ENCODE data around the gene EPHA10. TPM values are rescaled to one million over a fixed set of nuclear protein-coding genes. Genes with fewer than 3 reads are reported as not detected.

Gene EPHA10
- total and polyA plus RNA-seq, 4 donors, result 0.20 to 1.7 (median 0.26) TPM; not detected in 1

- Histone ChIP-seq H3K9ac (ENCODE audit: insufficient read depth in 1 of 2, low read length in 2 of 2) (no peak overlapping the region), H3K9me3 (ENCODE audit: control insufficient read depth in 4 of 4, insufficient read depth in 3 of 4, low read length in 3 of 4) (peaks cover 0 to 6% (median 0%) of the 10 kb centered on the region in 4 donors), H3K27ac (ENCODE audit: low read depth in 1 of 2, low read length in 1 of 2) (no peak overlapping the region), H3K4me3 (no peak overlapping the region), H3K27me3 (ENCODE audit: control insufficient read depth in 3 of 3, insufficient read depth in 3 of 3, low read length in 2 of 3) (peaks cover 15 to 66% (median 25%) of the 10 kb centered on the region in 3 donors), H3K36me3 (ENCODE audit: control insufficient read depth in 4 of 4, insufficient read depth in 4 of 4, low read length in 4 of 4) (no peaks in the 10 kb centered on the region), H3K4me1 (ENCODE audit: control insufficient read depth in 5 of 5, insufficient read depth in 5 of 5, low read length in 5 of 5) (peaks cover 0 to 9% (median 0%) of the 10 kb centered on the region in 5 donors)
- WGBS, 2 donors, result 57 to 62% methylated on average over 4 of the region's 4 CpGs
- DNase-seq (no peak), ATAC-seq (ENCODE audit: insufficient read depth, low FRiP score) (no peak)
- no peak for TF ChIP-seq CTCF (IDR thresholded peaks at IDR 0.05; ENCODE audit: control extremely low read depth, extremely low read depth)
Measured at GRCh38 chr1:37755951-37756560, 8.9 kb downstream of the EPHA10 start.

GRCh38 chr1:37755290-37755689 lies 9.6 kb downstream of the EPHA10 start:
- Histone ChIP-seq H3K27ac (ENCODE audit: low read depth in 1 of 2, low read length in 1 of 2) (no peak overlapping the region), H3K9me3 (ENCODE audit: control insufficient read depth in 4 of 4, insufficient read depth in 3 of 4, low read length in 3 of 4) (peaks cover 0 to 6% (median 0%) of the 10 kb centered on the region in 4 donors), H3K4me1 (ENCODE audit: control insufficient read depth in 5 of 5, insufficient read depth in 5 of 5, low read length in 5 of 5) (peaks cover 0 to 9% (median 0%) of the 10 kb centered on the region in 5 donors), H3K36me3 (ENCODE audit: control insufficient read depth in 4 of 4, insufficient read depth in 4 of 4, low read length in 4 of 4) (no peaks in the 10 kb centered on the region), H3K9ac (ENCODE audit: insufficient read depth in 1 of 2, low read length in 2 of 2) (no peak overlapping the region), H3K4me3 (no peak overlapping the region), H3K27me3 (ENCODE audit: control insufficient read depth in 3 of 3, insufficient read depth in 3 of 3, low read length in 2 of 3) (peaks cover 15 to 66% (median 25%) of the 10 kb centered on the region in 3 donors)
- no peak for TF ChIP-seq CTCF (IDR thresholded peaks at IDR 0.05; ENCODE audit: control extremely low read depth, extremely low read depth)
- WGBS, 2 donors, result 41 to 89% methylated on average over 1 of the region's 1 CpG
- ATAC-seq (ENCODE audit: insufficient read depth, low FRiP score), result peak; percentile 55
- DNase-seq, result no peak

- no peak for ATAC-seq (ENCODE audit: insufficient read depth, low FRiP score)
- 6% methylated on average over 46 to 52 of the region's 52 CpGs for WGBS, 2 donors
- Histone ChIP-seq H3K36me3 (ENCODE audit: control insufficient read depth in 4 of 4, insufficient read depth in 4 of 4, low read length in 4 of 4) (no peaks in the 10 kb centered on the region), H3K27ac (ENCODE audit: low read depth in 1 of 2, low read length in 1 of 2) (no peak overlapping the region), H3K4me1 (ENCODE audit: control insufficient read depth in 5 of 5, insufficient read depth in 5 of 5, low read length in 5 of 5) (peaks cover 0 to 9% (median 0%) of the 10 kb centered on the region in 5 donors), H3K4me3 (no peak overlapping the region), H3K9ac (ENCODE audit: insufficient read depth in 1 of 2, low read length in 2 of 2) (no peak overlapping the region), H3K9me3 (ENCODE audit: control insufficient read depth in 4 of 4, insufficient read depth in 3 of 4, low read length in 3 of 4) (peaks cover 0 to 6% (median 0%) of the 10 kb centered on the region in 4 donors), H3K27me3 (ENCODE audit: control insufficient read depth in 3 of 3, insufficient read depth in 3 of 3, low read length in 2 of 3) (peaks cover 13 to 64% (median 20%) of the 10 kb centered on the region in 3 donors)
- DNase-seq, result no peak
- no peak for TF ChIP-seq CTCF (IDR thresholded peaks at IDR 0.05; ENCODE audit: control extremely low read depth, extremely low read depth)
Measured at GRCh38 chr1:37753473-37754321, 11.2 kb downstream of the EPHA10 start.

Data from lung (tissue), 12 donors.